HCT116 (cell line): ENCODE measurements around the gene TOMM40L.
A peak's percentile ranks its signal among the peaks of the same experiment; 100 is the strongest.

Experiments
- CBX3 ChIP-seq: IDR thresholded peaks from 2 replicates; pipeline ENCODE4 v1.6.1; 2012; ENCODE audit warnings: low read depth
- CEBPB ChIP-seq: IDR thresholded peaks from 2 replicates; pipeline ENCODE4 v1.6.1; 2012; ENCODE audit warnings: low read depth
- EGR1 ChIP-seq: IDR thresholded peaks from 2 replicates; pipeline ENCODE4 v1.6.1; 2012; ENCODE audit warnings: low read depth
- EZH2 ChIP-seq: fragments of 200-600 bp; sonication (generic); IDR thresholded peaks from 2 replicates; pipeline ENCODE4 v1.6.1; 2017; ENCODE audit warnings: antibody characterized with exemption, mixed run types
- EZH2phosphoT487 ChIP-seq: fragments of 200-600 bp; IDR thresholded peaks from 2 replicates; pipeline ENCODE4 v1.6.1; 2018; ENCODE audit warnings: antibody characterized with exemption, borderline replicate concordance
- MAX ChIP-seq: IDR thresholded peaks from 2 replicates; pipeline ENCODE4 v1.6.1; 2012
- POLR2A ChIP-seq: IDR thresholded peaks from 2 replicates; pipeline ENCODE4 v1.7.0; 2011; ENCODE audit warnings: borderline replicate concordance; ENCODE audit not compliant: insufficient read depth, insufficient read length; ENCODE audit errors: extremely low read depth
- POLR2AphosphoS5 ChIP-seq: IDR thresholded peaks from 2 replicates; pipeline ENCODE4 v1.6.1; 2011; ENCODE audit warnings: mild to moderate bottlenecking, low read depth, low read length, moderate library complexity
- RAD21 ChIP-seq: IDR thresholded peaks from 2 replicates; pipeline ENCODE4 v1.6.1; 2012; ENCODE audit warnings: low read depth, mild to moderate bottlenecking
- TCF7L2 ChIP-seq: IDR thresholded peaks from 2 replicates; pipeline ENCODE4 v1.7.0; 2011; ENCODE audit warnings: borderline replicate concordance, inconsistent platforms; ENCODE audit not compliant: insufficient read depth, insufficient read length; ENCODE audit errors: extremely low read depth
- ZNF274 ChIP-seq: fragments of 200-500 bp; sonication (Bioruptor generic); IDR thresholded peaks from 2 replicates; pipeline ENCODE4 v1.6.1; 2014; ENCODE audit warnings: mild to moderate bottlenecking, low read depth, low read length, inconsistent platforms
- TF ChIP-seq, protein P1 (sequence below), 3 experiments: fragments of 200-600 bp in 1 of 3; sonication (generic) in 1 of 3; IDR thresholded peaks in 2 of 3; conservative IDR thresholded peaks in 1 of 3; 2 replicates each; pipeline ENCODE4 v1.5.1; 2012 to 2017; ENCODE audit warnings: low read depth in 2 of 3, low read length in 2 of 3, antibody characterized with exemption in 1 of 3, borderline replicate concordance in 1 of 3, control low read depth in 1 of 3, mild to moderate bottlenecking in 1 of 3, mixed read lengths in 1 of 3, mixed run types in 1 of 3, moderate library complexity in 1 of 3; ENCODE audit not compliant: insufficient read depth in 1 of 3
- TF ChIP-seq, protein P2 (sequence below): IDR thresholded peaks from 2 replicates; pipeline ENCODE4 v1.6.1; 2011; ENCODE audit warnings: mild to moderate bottlenecking, low read length, moderate library complexity; ENCODE audit not compliant: insufficient replicate concordance; ENCODE audit errors: extremely low read depth

DNA sequence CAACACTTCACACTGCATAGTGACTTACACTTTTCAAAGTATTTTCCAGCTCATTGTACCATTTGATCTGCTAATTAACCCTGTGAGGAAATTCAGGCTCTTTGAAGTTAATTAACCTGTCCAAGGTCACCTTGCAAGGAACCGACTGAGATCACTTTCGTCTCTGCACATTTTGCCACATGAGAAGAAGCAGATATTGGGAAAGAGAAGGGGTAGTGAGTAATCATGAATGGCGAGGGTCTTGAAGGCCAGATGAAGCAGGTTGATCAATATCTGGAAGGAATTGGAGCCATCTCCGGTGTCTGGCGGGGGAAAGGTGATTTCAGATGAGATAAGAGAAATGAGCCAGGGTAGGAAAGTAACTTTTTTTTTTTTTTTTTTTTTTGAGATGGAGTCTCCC, 5.9 kb upstream of the TOMM40L start:
- TF ChIP-seq, protein P1, sequence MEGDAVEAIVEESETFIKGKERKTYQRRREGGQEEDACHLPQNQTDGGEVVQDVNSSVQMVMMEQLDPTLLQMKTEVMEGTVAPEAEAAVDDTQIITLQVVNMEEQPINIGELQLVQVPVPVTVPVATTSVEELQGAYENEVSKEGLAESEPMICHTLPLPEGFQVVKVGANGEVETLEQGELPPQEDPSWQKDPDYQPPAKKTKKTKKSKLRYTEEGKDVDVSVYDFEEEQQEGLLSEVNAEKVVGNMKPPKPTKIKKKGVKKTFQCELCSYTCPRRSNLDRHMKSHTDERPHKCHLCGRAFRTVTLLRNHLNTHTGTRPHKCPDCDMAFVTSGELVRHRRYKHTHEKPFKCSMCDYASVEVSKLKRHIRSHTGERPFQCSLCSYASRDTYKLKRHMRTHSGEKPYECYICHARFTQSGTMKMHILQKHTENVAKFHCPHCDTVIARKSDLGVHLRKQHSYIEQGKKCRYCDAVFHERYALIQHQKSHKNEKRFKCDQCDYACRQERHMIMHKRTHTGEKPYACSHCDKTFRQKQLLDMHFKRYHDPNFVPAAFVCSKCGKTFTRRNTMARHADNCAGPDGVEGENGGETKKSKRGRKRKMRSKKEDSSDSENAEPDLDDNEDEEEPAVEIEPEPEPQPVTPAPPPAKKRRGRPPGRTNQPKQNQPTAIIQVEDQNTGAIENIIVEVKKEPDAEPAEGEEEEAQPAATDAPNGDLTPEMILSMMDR (IDR thresholded peaks at IDR 0.05 in 2 of 3, conservative IDR thresholded peaks at IDR 0.05 in 1 of 3; ENCODE audit: borderline replicate concordance in 1 of 3, insufficient read depth in 1 of 3, low read depth in 2 of 3, low read length in 2 of 3): no peak
- no peak for TF ChIP-seq EZH2
- TF ChIP-seq POLR2A: no peak
- no peak for TF ChIP-seq ZNF274
- TF ChIP-seq, protein P2, sequence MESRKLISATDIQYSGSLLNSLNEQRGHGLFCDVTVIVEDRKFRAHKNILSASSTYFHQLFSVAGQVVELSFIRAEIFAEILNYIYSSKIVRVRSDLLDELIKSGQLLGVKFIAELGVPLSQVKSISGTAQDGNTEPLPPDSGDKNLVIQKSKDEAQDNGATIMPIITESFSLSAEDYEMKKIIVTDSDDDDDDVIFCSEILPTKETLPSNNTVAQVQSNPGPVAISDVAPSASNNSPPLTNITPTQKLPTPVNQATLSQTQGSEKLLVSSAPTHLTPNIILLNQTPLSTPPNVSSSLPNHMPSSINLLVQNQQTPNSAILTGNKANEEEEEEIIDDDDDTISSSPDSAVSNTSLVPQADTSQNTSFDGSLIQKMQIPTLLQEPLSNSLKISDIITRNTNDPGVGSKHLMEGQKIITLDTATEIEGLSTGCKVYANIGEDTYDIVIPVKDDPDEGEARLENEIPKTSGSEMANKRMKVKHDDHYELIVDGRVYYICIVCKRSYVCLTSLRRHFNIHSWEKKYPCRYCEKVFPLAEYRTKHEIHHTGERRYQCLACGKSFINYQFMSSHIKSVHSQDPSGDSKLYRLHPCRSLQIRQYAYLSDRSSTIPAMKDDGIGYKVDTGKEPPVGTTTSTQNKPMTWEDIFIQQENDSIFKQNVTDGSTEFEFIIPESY: no peak
- TF ChIP-seq RAD21: no peak
- no peak for TF ChIP-seq MAX
- TF ChIP-seq POLR2AphosphoS5: no peak
- no peak for TF ChIP-seq EGR1
- TF ChIP-seq TCF7L2: peak; percentile 46
- TF ChIP-seq CEBPB: no peak
- no peak for TF ChIP-seq EZH2phosphoT487
- no peak for TF ChIP-seq CBX3
